ENCODE data around the gene MORN4.

DNA sequence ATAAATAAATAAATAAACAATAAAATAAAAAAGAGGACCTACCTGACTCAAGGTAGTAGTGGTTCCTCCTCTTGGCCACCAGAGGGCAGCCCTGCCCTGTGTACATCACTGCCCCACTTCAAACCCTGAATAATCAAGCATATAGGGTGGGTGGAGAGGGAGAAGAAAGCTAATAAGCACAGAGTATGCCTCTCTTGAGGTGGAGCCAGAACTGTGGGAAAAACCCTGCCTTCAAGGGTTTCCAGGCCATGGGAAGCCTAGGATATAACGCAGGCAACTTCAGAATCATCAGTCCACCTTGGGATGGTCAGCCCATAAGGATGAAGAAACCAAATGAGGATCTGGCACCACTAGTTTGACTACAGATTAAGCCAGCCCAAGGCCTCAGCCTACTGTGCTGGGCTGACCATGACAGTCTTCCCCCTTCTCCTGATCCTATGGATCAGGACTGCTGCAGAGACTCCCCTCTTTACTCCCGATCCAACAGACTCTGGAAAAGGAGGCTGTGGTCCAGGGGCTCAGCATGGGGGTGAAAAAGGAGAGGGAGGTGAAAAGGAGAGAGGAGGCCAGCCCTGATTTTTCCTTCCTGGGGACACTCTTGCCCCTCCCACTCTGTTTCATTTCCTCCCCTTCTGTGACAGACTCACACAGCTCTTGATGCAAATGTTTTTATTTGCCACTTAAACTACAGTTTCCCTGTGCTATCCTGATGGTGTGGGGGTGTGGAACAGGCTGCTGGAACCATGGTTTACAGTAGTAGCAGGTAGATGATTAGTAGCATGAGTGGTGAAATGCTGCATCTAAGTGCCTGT lies 43.7 kb upstream of the MORN4 start:
- TF ChIP-seq, protein P1, sequence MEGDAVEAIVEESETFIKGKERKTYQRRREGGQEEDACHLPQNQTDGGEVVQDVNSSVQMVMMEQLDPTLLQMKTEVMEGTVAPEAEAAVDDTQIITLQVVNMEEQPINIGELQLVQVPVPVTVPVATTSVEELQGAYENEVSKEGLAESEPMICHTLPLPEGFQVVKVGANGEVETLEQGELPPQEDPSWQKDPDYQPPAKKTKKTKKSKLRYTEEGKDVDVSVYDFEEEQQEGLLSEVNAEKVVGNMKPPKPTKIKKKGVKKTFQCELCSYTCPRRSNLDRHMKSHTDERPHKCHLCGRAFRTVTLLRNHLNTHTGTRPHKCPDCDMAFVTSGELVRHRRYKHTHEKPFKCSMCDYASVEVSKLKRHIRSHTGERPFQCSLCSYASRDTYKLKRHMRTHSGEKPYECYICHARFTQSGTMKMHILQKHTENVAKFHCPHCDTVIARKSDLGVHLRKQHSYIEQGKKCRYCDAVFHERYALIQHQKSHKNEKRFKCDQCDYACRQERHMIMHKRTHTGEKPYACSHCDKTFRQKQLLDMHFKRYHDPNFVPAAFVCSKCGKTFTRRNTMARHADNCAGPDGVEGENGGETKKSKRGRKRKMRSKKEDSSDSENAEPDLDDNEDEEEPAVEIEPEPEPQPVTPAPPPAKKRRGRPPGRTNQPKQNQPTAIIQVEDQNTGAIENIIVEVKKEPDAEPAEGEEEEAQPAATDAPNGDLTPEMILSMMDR (IDR thresholded peaks at IDR 0.05) = peak; percentile 82
- TF ChIP-seq RCOR1 (IDR thresholded peaks at IDR 0.05; ENCODE audit: low read length) (no peak), TAF1 (IDR thresholded peaks at IDR 0.05; ENCODE audit: borderline replicate concordance, low read depth, low read length) (no peak), MXI1 (IDR thresholded peaks at IDR 0.05; ENCODE audit: low read depth, low read length) (no peak), SIN3A (IDR thresholded peaks at IDR 0.05; ENCODE audit: borderline replicate concordance, low read depth, low read length) (no peak), RFX5 (IDR thresholded peaks at IDR 0.05; ENCODE audit: low read length) (no peak), TEAD4 (IDR thresholded peaks at IDR 0.05; ENCODE audit: borderline replicate concordance, insufficient read depth) (no peak), EZH2phosphoT487 (IDR thresholded peaks at IDR 0.05; ENCODE audit: borderline replicate concordance, low read depth) (no peak), USF2 (IDR thresholded peaks at IDR 0.05; ENCODE audit: borderline replicate concordance, low read depth, low read length) (no peak), ZBTB33 (IDR thresholded peaks at IDR 0.05; ENCODE audit: borderline replicate concordance, low read depth) (no peak), RAD21 (IDR thresholded peaks at IDR 0.05; ENCODE audit: low read length) (peak; percentile 85)
